ENCODE data around the gene C11orf65.
"Not testable (repeated sequence)": the region's sequence is repeated elsewhere in the genome, so short reads cannot be mapped to it uniquely, and the experiment has no call there.

Gene C11orf65

GRCh38 chr11:108414958-108415357 is 52.4 kb downstream of the C11orf65 start:
- Mint-ChIP-seq H3K4me1 (no peaks in the 10 kb centered on the region), H3K36me3 (peaks cover 10% of the 10 kb centered on the region), H3K27me3 (no peaks in the 10 kb centered on the region), H3K9me3 (no peaks in the 10 kb centered on the region), H3K4me3 (no peak overlapping the region), H3K27ac (no peak overlapping the region)

- Mint-ChIP-seq H3K4me1 (no peaks in the 10 kb centered on the region), H3K27me3 (no peaks in the 10 kb centered on the region), H3K36me3 (peaks cover 3% of the 10 kb centered on the region), H3K4me3 (no peak overlapping the region), H3K9me3 (no peaks in the 10 kb centered on the region), H3K27ac (no peak overlapping the region)
These were observed 61.6 kb downstream of the C11orf65 start for GRCh38 chr11:108405706-108406105.

- Mint-ChIP-seq H3K9me3 (no peaks in the 10 kb centered on the region), H3K36me3 (peaks cover 3% of the 10 kb centered on the region), H3K4me3 (no peak overlapping the region), H3K4me1 (no peaks in the 10 kb centered on the region), H3K27me3 (no peaks in the 10 kb centered on the region), H3K27ac (no peak overlapping the region)
These were observed 64.3 kb downstream of the C11orf65 start for GRCh38 chr11:108403052-108403451.

- H3K27ac Mint-ChIP-seq: no peak overlapping the region
- H3K36me3 Mint-ChIP-seq: peaks cover 3% of the 10 kb centered on the region
- H3K4me1 Mint-ChIP-seq: no peaks in the 10 kb centered on the region
- H3K9me3 Mint-ChIP-seq: no peaks in the 10 kb centered on the region
- H3K27me3 Mint-ChIP-seq: no peaks in the 10 kb centered on the region
- no peak overlapping the region for H3K4me3 Mint-ChIP-seq
These were observed 65.1 kb downstream of the C11orf65 start for GRCh38 chr11:108402241-108402640.

GRCh38 chr11:108398439-108398838 is 68.9 kb downstream of the C11orf65 start:
- no peaks in the 10 kb centered on the region for H3K36me3 Mint-ChIP-seq
- H3K27ac Mint-ChIP-seq: no peak overlapping the region
- no peaks in the 10 kb centered on the region for H3K4me1 Mint-ChIP-seq
- H3K27me3 Mint-ChIP-seq: no peaks in the 10 kb centered on the region
- no peaks in the 10 kb centered on the region for H3K9me3 Mint-ChIP-seq
- H3K4me3 Mint-ChIP-seq: no peak overlapping the region

- H3K27me3 Mint-ChIP-seq, H3K4me3 Mint-ChIP-seq, H3K4me1 Mint-ChIP-seq, H3K36me3 Mint-ChIP-seq, H3K27ac Mint-ChIP-seq, H3K9me3 Mint-ChIP-seq: not testable (repeated sequence)
These were observed 70.7 kb downstream of the C11orf65 start for GRCh38 chr11:108396672-108397071.

GRCh38 chr11:108394744-108395284 is 72.5 kb downstream of the C11orf65 start:
- Mint-ChIP-seq H3K9me3 (no peaks in the 10 kb centered on the region), H3K4me3 (no peak overlapping the region), H3K4me1 (no peaks in the 10 kb centered on the region), H3K36me3 (peaks cover 5% of the 10 kb centered on the region), H3K27me3 (no peaks in the 10 kb centered on the region), H3K27ac (no peak overlapping the region)

GRCh38 chr11:108393046-108393445 is 74.3 kb downstream of the C11orf65 start:
- no peak overlapping the region for H3K4me3 Mint-ChIP-seq
- H3K27me3 Mint-ChIP-seq: no peaks in the 10 kb centered on the region
- no peak overlapping the region for H3K27ac Mint-ChIP-seq
- H3K4me1 Mint-ChIP-seq: no peaks in the 10 kb centered on the region
- peaks cover 5% of the 10 kb centered on the region for H3K36me3 Mint-ChIP-seq
- no peaks in the 10 kb centered on the region for H3K9me3 Mint-ChIP-seq

- Mint-ChIP-seq H3K27me3 (no peaks in the 10 kb centered on the region), H3K36me3 (peaks cover 5% of the 10 kb centered on the region), H3K4me1 (no peaks in the 10 kb centered on the region), H3K27ac (no peak overlapping the region), H3K9me3 (no peaks in the 10 kb centered on the region), H3K4me3 (no peak overlapping the region)
These were observed 75.0 kb downstream of the C11orf65 start for GRCh38 chr11:108392353-108392752.

- Mint-ChIP-seq H3K27ac (no peak overlapping the region), H3K4me1 (no peaks in the 10 kb centered on the region), H3K4me3 (no peak overlapping the region)
These were observed 78.8 kb downstream of the C11orf65 start for GRCh38 chr11:108388576-108388975.

GRCh38 chr11:108373505-108373904 is 93.8 kb downstream of the C11orf65 start:
- not testable (repeated sequence) for H3K9me3 Mint-ChIP-seq, H3K27me3 Mint-ChIP-seq, H3K4me3 Mint-ChIP-seq, H3K27ac Mint-ChIP-seq
- Mint-ChIP-seq H3K4me1 (peaks cover 22% of the 10 kb centered on the region), H3K36me3 (peaks cover 15% of the 10 kb centered on the region)

More at GRCh38 chr11:108388576-108388975, 78.8 kb downstream of the C11orf65 start:
- Mint-ChIP-seq H3K36me3 (peaks cover 5% of the 10 kb centered on the region), H3K27me3 (no peaks in the 10 kb centered on the region), H3K9me3 (no peaks in the 10 kb centered on the region)

GRCh38 chr11:108370990-108371389 is 96.3 kb downstream of the C11orf65 start:
- no peak overlapping the region for H3K4me3 Mint-ChIP-seq
- H3K27ac Mint-ChIP-seq: peak overlapping the region; percentile 72
- H3K27me3 Mint-ChIP-seq: no peaks in the 10 kb centered on the region
- peaks cover 25% of the 10 kb centered on the region for H3K36me3 Mint-ChIP-seq
- H3K9me3 Mint-ChIP-seq: no peaks in the 10 kb centered on the region
- peaks cover 22% of the 10 kb centered on the region for H3K4me1 Mint-ChIP-seq

- Mint-ChIP-seq H3K27me3 (no peaks in the 10 kb centered on the region), H3K36me3 (peaks cover 25% of the 10 kb centered on the region), H3K9me3 (no peaks in the 10 kb centered on the region), H3K4me3 (no peak overlapping the region), H3K27ac (peak overlapping the region; percentile 72), H3K4me1 (peaks cover 22% of the 10 kb centered on the region)
These were observed 97.0 kb downstream of the C11orf65 start for GRCh38 chr11:108370315-108370714.

- Mint-ChIP-seq H3K4me3 (no peak overlapping the region), H3K27ac (peak overlapping the region; percentile 37), H3K9me3 (no peaks in the 10 kb centered on the region), H3K27me3 (no peaks in the 10 kb centered on the region), H3K36me3 (peaks cover 33% of the 10 kb centered on the region), H3K4me1 (peaks cover 22% of the 10 kb centered on the region)
These were observed 98.3 kb downstream of the C11orf65 start for GRCh38 chr11:108369064-108369463.

- Mint-ChIP-seq H3K4me1 (peaks cover 22% of the 10 kb centered on the region), H3K27ac (peak overlapping the region; percentile 77)
These were observed 99.2 kb downstream of the C11orf65 start for GRCh38 chr11:108368134-108368533.

GRCh38 chr11:108364159-108364558 is 103.2 kb downstream of the C11orf65 start:
- Mint-ChIP-seq H3K36me3 (peaks cover 30% of the 10 kb centered on the region), H3K4me3 (no peak overlapping the region), H3K27ac (no peak overlapping the region), H3K4me1 (peaks cover 2% of the 10 kb centered on the region), H3K27me3 (no peaks in the 10 kb centered on the region), H3K9me3 (peaks cover 5% of the 10 kb centered on the region)

More at GRCh38 chr11:108368134-108368533, 99.2 kb downstream of the C11orf65 start:
- Mint-ChIP-seq H3K36me3 (peaks cover 34% of the 10 kb centered on the region), H3K9me3 (no peaks in the 10 kb centered on the region), H3K4me3 (no peak overlapping the region), H3K27me3 (no peaks in the 10 kb centered on the region)

GRCh38 chr11:108351468-108351867 is 115.9 kb downstream of the C11orf65 start:
- peaks cover 19% of the 10 kb centered on the region for H3K4me1 Mint-ChIP-seq
- peak overlapping the region; percentile 55 for H3K27ac Mint-ChIP-seq
- H3K27me3 Mint-ChIP-seq: no peaks in the 10 kb centered on the region
- H3K36me3 Mint-ChIP-seq: peaks cover 39% of the 10 kb centered on the region
- H3K4me3 Mint-ChIP-seq: no peak overlapping the region
- no peaks in the 10 kb centered on the region for H3K9me3 Mint-ChIP-seq
